GM18517 (cell line): ENCODE results near the gene LRRC26.
"Not testable (repeated sequence)": the region's sequence is repeated elsewhere in the genome, so short reads cannot be mapped to it uniquely, and the experiment has no call there.

Experiments used
- ATAC-seq: cut with Tn5 transposase; IDR thresholded peaks from one replicate; pipeline ENCODE4 v1.9.1; 2021; ENCODE audit warnings: mild to moderate bottlenecking, moderate library complexity; ENCODE audit not compliant: unreplicated experiment

Gene LRRC26

DNA sequence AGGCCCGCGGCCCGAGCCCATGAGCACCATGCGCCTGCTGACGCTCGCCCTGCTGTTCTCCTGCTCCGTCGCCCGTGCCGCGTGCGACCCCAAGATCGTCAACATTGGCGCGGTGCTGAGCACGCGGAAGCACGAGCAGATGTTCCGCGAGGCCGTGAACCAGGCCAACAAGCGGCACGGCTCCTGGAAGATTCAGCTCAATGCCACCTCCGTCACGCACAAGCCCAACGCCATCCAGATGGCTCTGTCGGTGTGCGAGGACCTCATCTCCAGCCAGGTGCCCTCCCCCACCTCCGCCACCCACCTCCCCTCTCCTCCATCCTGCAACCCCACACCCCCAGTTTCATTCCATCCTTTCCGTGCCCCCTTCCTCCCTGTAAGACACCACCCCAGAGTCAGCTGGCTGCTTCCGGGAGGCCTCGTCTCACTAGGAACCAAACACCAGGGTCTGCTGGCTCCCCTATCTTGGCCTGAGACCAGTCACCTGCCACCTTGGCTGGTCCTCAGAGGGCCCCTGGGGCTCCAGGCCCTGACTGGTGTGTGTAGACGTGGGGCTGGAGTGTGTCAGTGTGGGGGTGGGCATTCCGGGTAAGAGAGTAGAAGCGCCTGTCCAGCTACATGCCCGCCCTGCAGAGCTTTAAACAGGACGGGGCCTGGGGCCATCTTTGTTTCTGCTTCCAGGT lies 30.2 kb downstream of the LRRC26 start:
- ATAC-seq, result no peak

DNA sequence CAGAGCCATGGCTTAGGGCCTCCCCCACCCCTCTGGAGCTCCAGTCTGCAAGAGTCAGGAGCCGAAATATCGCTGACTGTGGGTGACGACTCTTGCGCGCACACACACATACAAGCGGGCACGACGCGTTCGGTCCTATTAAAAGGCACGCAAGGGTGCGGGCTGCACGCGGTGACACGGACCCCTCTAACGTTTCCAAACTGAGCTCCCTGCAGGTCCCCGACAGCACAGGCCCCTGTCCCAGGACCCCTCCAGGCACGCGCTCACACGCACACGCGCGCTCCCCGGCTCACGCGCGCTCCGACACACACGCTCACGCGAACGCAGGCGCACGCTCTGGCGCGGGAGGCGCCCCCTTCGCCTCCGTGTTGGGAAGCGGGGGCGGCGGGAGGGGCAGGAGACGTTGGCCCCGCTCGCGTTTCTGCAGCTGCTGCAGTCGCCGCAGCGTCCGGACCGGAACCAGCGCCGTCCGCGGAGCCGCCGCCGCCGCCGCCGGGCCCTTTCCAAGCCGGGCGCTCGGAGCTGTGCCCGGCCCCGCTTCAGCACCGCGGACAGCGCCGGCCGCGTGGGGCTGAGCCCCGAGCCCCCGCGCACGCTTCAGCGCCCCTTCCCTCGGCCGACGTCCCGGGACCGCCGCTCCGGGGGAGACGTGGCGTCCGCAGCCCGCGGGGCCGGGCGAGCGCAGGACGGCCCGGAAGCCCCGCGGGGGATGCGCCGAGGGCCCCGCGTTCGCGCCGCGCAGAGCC lies 31.0 kb downstream of the LRRC26 start, which contains the start of gene GRIN1:
Gene GRIN1, plus strand, starts transcription at position 433 of the 746 bp plus-strand sequence. CDS start 333 bp downstream, outside the sequence.
- no peak for ATAC-seq

DNA sequence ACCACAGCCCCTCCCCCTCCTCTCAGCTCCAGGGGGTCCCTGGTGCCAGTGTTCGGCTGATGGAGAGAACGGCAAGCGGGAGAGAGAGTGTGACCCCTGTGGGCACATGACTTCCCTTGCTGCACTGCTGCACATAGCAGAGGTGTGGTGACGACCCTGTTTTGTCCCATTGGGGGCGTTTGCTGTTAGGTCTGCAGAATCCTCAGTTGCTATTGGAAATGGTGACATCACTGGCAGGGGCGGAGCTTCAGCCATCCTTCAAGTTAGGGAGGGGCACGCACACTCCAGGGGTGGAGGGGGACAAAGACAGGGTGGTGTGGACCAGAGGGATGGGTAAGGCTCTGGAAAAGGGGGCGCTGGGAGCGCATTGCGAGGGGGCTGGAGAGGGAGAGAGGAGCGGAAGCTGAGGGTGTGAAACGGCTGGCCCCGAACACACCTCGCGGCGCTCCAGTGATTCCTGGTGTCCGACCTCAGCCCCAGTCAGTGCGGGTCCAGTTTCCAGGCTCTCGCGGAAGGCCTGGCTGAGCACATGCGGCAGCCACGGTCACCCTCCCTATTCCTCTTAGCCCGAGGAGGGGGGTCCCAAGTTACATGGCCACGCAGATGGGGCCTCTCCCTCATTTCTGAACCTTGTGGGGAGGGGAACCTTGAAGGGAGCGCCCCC lies 31.7 kb downstream of the LRRC26 start:
- no peak for ATAC-seq

DNA sequence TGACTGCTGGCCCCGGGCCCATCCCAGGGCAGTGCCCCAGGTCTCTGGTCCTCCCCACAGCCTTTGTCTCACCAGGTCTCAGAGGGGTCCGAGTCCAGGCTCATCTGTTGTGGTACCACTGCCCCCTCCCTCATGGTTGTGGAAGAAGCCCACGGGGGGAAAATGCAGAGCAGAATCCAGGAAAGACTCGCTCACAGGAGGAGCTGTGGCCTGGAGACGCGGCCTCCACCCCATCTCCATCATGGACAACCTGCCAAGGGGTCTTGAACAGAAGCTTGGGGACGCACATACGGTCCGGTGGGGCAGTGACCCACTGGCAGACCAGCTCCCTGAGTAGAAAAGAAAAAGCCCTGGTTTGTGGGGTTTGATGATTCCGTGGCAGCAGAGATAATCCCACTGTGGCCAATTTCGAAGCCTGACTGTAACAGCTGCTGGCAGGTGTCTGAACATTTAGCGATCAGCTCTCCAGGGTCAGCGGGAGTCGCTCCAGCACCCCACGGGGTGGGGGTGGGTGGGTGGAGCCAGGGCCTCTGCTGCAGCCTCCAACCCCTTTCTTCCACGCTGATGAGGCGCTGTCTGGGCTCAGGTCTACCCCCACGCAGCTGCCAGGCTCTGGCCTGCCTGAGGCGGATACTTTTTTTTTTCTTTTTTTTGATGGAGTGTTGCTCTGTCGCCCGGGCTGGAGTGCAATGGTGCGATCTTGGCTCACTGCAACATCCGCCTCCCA lies 32.8 kb downstream of the LRRC26 start:
- no peak for ATAC-seq

DNA sequence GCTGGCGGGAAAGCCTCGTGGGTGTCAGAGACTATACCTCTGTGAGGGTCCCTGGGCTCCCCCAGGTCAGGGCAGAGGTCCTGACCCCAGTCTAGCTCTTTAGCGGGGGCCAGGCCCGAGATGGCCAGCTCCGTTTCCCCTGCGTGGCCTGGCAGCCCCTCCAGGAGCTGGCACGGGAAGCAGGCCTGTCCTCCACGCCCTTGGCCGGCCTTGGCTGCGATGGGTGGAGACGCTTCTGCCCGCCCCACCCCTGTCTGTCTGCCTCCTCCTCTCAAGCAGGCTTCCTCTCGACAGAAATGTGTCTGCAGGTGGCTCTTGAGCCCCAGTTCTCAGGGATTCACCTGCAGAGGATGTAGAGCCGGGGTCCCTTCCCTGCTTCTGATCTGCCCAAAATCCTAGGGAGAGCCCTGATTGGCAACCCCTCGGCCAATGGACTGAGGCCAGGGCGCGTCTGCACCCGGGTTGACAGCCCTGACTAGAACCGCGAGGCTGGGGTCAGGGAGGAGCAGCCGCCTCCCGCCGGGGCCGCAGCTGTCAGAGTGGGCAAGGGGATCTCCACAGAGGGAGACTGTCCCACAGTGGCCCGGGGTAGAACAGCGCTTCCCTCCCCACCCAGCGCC lies 33.5 kb downstream of the LRRC26 start:
- no peak for ATAC-seq

DNA sequence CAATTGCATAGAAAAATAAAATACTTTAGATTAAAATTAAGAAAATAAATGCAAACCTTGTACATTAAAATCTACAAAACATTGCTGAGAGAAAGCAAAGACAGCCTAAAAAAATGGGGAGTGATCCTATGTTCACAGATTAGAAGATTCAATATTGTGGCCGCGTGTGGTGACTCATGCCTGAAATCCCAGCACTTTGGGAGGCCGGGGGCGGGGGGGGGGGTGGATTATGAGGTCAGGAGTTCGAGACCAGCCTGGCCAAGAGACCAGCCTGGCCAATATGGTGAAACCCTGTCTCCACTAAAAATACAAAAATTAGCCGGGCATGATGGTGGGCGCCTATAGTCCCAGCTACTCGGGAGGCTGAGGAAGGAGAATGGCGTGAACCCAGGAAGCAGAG lies 34.7 kb downstream of the LRRC26 start:
- ATAC-seq, result not testable (repeated sequence)

DNA sequence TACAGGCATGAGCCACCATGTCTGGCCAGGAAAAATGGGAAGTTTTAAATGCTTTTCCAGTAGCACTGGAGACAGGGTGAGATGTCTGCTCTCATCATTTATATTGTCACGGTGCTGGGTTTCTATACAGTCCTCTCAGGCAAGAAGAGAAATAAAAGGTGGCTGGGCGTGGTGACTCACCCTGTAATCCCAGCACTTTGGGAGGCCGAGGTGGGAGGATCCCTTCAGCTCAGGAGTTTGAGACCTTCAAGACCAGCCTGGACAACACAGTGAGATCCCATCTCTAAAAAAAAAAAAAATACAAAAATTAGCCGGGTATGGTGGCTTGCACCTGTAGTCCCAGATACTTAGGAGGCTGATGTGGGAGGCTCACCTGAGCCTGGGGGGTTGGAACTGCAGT lies 35.7 kb downstream of the LRRC26 start:
- no peak for ATAC-seq

DNA sequence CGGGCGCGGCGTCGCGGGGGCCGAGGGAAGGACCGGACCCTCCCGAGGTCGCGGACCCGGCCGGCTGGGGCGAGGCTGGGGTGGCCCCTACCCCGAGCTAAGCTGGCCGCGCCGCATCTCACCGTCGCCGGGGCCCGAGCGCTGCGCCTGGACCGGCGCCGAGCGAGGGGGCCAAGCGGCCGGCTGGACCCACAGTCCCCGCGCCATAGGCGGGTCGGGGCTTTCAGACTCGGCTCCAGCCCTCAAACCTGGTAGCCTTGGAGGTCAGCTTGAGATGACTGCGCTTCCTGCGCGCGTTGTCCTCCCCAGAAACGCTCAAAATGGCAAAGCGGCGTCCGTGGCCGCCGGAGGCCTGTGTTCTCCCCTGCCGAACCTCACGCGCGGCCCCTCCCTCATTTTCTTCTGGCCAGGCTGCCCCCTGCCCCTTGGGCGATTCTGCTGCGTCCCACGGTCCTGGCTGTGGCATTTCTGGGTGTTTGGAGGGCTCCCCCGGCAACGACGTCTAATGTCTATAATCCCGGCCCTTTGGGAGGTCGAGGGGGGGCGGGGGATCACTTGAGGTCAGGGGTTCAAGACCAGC lies 39.6 kb downstream of the LRRC26 start:
- peak; percentile 4 for ATAC-seq

DNA sequence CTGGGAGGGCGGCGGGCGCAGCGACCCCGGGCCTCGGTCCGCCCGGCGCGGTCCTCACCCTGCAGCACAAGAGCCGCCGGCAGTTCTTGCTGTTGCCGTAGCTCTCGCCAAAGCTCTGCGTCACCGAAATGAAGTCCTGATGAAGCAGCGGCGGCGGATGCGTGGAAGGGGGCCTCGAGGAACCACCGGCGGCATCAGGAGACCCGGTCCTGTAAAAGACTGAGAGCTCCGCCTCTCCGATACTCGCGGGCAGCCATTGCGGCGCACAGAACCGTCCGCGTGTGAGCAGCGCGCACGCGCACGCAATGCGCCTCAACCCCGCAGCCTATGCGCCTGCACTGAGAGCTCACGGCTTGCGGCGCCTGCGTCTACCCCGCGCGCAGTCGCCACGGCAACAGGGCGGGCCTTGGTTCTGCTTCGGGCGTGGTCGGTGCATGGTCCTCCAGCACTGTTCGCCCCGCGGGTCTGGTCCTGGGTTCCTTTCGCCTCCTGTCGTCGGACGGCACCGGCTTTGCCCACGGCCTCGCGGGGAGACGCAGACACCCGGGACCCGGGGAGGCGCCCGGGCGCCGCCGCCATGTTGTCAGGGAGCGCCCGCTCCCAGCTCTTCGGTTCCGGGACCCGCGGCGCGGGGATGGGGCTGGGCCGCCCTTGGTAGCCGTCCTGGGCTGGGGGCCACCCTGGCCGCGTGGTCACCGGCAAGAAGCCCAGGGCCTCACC lies 40.2 kb downstream of the LRRC26 start:
- ATAC-seq, result peak; percentile 63

DNA sequence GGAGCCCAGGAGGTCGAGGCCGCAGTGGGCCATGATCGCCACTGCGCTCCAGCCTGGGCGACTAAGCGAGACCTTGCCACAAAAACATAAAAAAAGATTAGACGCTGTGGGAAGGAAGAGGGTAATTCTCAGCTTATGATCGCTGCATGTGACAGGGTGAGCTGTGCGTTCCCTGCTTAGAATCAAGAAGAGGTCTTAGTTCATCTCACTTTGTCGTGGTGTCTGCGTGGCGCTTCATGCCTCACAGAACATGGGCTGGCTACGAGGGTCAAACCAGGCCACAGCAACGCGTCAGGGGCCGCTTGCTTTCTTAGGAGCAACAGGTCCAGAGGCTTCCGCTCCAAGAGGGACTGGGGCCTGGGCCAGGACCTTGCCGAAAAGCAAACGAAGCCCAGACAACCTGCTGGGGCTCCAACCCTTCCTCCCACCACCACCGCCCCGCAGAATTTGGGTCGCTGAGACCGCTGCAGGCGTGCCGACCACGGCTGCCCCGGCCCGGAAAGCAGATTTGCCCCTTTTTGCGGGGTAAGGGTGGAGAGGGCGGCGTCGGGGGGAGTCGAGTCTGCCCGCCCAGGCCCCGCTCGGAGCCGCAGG lies 40.9 kb downstream of the LRRC26 start:
- ATAC-seq, result peak; percentile 12

DNA sequence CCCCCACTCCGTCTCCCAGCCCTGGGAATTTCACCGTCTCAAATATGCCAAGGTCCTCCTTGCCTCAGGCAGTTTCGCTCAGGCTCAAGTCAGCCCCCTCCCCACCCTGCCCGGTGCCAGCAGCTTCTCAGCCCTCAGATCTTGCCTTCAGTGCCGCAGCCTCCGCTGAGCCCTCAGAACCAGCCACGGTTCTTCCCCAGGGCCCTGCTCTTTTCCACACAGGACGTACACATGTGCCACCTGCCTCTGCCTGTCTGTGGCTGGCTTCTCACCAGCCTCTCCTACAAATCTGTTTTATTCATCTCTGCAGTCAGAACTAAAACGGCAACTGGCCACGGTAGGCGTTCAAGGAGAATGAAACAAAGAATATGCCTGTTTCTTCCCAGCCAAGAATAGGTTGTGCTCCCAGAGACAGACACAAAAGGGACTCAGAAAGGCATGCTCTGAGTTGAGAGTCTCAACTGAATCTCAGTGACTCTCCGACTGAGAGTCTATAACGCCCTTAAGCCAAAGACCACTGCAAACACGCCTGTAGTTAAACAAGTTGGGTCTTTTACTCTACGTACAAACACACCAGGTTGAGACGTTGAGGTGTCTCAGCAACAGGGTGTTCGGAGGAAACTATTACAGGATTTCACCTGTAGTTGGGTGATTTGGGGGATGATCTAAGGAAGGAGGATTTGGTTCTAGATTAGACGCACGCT lies 41.5 kb downstream of the LRRC26 start:
- ATAC-seq, result no peak

DNA sequence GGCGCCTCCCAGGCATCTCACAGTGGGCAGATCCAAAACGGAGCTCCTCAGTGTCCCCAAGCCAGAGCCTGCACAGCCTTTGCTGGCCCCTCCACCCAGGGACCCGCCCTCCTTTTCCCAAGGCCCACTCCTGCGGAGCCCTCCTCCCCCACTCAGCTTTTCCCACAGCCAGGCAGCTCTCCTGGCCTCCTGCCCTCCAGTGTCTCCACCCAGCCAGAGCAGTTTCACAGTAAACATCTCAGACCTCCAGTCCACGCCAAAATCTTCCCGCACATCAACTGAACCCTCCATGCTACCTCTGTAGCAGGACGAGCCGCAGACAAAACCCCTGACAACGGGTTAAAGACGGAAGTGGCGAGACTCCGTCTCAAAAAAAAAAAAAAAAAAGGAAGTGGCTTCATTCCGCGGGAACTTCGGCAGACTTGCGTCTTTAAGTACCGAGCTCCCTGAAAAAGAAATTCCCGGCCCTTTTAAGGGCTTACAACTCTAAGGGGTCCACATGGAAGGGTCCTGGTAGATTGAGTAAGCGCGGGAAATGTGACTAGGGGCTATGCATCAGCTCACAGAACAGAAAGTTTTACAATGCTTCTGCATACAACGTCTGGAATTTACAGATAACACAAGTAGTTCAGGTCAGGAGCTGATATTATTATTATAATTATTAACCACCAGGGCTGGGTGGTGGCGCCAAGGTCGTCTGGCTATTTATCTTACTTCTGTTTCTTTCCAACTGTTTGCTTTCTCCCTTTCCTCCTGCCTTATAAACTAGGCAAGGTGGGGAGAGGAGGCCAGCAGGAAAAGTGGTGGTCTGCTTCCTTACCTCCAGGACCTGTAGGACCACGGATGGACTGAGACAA lies 42.3 kb downstream of the LRRC26 start:
- ATAC-seq, result no peak

DNA sequence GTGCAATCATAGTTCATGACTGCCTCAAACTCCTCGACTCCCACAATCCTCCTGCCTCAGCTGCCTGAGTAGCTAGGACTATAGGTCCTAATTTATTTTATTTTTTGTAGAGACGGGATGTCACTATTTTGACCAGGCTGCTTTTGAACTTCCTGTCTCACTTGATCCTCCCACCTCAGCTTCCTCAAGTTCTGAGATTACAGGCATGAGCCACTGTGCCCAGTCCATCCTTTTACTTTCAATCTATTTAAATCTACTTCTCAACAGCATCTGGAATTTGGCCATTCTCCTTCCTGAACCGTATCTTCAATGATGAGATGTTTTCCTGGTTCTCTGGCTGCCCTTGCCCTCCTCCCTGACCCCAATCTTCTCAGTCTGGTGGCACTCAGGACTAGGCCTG lies 43.1 kb downstream of the LRRC26 start:
- ATAC-seq, result no peak

DNA sequence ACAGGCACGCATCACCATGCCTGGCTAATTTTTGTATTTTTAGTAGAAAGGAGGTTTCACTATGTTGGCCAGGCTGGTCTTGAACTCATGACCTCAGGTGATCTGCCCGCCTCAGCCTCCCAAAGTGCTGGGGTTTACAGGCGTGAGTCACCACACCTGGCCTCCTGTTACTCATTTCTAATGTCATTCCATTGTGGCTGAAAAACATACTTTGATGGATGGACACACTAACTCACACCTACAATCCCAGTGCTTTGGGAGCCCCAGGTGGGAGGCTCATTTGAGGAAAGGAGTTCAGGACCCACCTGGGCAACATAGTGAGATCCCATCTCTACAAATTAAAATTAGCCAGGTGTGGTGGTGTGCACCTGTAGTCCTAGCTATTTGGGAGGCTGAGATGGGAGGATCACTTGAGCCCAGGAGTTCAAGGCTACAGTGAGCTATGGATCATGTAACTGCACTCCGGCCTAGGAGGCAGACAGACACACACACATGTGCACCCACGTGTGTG lies 45.8 kb downstream of the LRRC26 start:
- not testable (repeated sequence) for ATAC-seq

DNA sequence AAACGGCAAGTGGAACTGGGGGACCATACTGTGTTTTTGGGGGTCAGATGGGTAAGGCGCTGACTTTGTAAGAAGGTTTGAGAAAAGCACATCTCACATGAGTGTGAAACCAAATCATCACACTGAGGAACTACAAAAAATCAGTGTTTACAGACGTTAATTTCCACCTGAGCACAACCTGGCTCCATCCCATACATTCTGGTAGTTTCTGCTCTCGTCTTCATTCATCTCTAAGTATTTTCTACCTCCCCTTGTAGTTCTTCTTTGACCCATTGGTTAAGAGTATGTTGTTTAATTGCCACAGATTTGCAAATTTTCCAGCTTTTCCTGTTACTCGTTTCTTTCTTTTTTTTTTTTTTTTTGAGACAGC lies 46.4 kb downstream of the LRRC26 start:
- ATAC-seq, result peak; percentile 46

DNA sequence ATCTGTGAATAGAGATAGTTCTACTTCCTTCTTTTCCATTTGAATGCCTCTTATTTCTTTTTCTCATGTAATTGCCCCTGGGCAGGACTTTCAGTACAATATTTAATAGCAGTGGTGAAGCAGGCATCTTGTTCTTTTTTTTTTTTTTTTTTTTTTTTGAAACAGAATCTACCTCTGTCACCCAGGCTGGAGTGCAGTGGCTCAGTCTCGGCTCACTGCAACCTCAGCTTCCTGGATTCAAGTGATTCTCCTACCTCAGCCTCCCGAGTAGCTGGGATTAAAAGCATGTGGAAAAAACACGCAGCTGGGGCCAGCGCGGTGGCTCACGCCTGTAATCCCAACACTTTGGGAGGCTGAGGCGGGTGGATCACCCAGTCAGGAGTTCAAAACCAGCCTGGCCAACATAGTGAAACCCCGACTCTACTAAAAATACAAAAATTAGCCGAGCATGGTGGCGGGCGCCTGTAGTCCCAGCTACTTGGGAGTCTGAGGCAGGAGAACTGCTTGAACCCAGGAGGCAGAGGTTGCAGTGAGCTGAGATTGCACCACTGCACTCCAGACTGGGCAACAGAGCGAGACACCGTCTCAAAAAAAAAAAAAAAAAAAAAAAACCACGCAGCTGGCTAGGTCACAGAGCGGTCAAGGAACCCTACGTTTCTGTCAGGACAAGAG lies 46.9 kb downstream of the LRRC26 start:
- not testable (repeated sequence) for ATAC-seq
